HepG2 (cell line): ENCODE data around the gene ATP2B2. TPM values are rescaled to one million over a fixed set of nuclear protein-coding genes. Genes with fewer than 3 reads are reported as not detected.

Experiments
- ATAC-seq: fragments of 200-7000 bp; cut with Tn5 transposase; 3 replicates; pipeline ENCODE4 v1.9.1; 2020; ENCODE audit warnings: mild to moderate bottlenecking, moderate library complexity
- BruUV-seq: library from RNA; stranded (reverse); fragments of 400-500 nt; replicated peaks from 2 replicates; lab custom pipeline; 2021; lab: Mats Ljungman, UMichigan
- CTCF ChIA-PET: fragments of 300-600 bp; formaldehyde crosslinking; extraction: SDS; loops from one replicate; lab custom pipeline; 2021; ENCODE audit warnings: low total read pairs, inconsistent platforms, low intra/inter-chr PET ratio; lab: Yijun Ruan, JAX
- POLR2A ChIA-PET: fragments of 350-600 bp; sonication (Branson Sonifier 250); formaldehyde crosslinking; loops from one replicate; lab custom pipeline; 2020; ENCODE audit warnings: antibody characterized with exemption, inconsistent platforms; lab: Yijun Ruan, JAX
- DNase-seq: peaks from one replicate; pipeline ENCODE4 v3.0.0-alpha.2; 2015; ENCODE audit warnings: low spot score
- FAIRE-seq: peaks from 3 replicates; lab custom pipeline; 2011; peaks lifted over from hg19 to GRCh38; lab: Jason Lieb, UNC
- H2AFZ ChIP-seq: one replicate; pipeline ENCODE4 v1.6.1; 2011; ENCODE audit warnings: low read length, inconsistent platforms
- H3K27ac ChIP-seq: fragments of 300-600 bp; 3 replicates; pipeline ENCODE4 v1.8.0; 2011; ENCODE audit warnings: mixed run types, mild to moderate bottlenecking, mixed read lengths, low read length, inconsistent platforms; ENCODE audit not compliant: insufficient read depth; ENCODE audit errors: extremely low read length
- H3K27me3 ChIP-seq, 2 experiments: fragments of 200-600 bp in 1 of 2; 2 replicates in 1 of 2; 3 replicates in 1 of 2; pipeline versions ENCODE4 v1.6.0 to v1.8.0; 2011; ENCODE audit warnings: low read length in 2 of 2, mild to moderate bottlenecking in 2 of 2, moderate library complexity in 2 of 2, inconsistent platforms in 1 of 2; ENCODE audit not compliant: insufficient read depth in 2 of 2, control insufficient read depth in 1 of 2
- H3K36me3 ChIP-seq, 2 experiments: fragments of 200-600 bp in 1 of 2; replicated peaks in 1 of 2; 2 replicates in 1 of 2; 3 replicates in 1 of 2; pipeline versions ENCODE4 v1.5.1 to v1.8.0; 2011; ENCODE audit warnings: low read length in 2 of 2, inconsistent platforms in 1 of 2; ENCODE audit not compliant: insufficient read depth in 2 of 2, control insufficient read depth in 1 of 2
- H3K4me1 ChIP-seq: 2 replicates; pipeline ENCODE4 v1.5.1; 2012; ENCODE audit warnings: low read length, inconsistent platforms; ENCODE audit not compliant: insufficient read depth
- H3K4me2 ChIP-seq: 2 replicates; pipeline ENCODE4 v1.6.0; 2011; ENCODE audit warnings: low read depth, low read length, inconsistent platforms
- H3K4me3 ChIP-seq, 3 experiments: fragments of 200-600 bp in 1 of 3; sonication (generic), shearing (Covaris generic) in 1 of 3; replicated peaks in 1 of 3; 2 replicates each; pipeline ENCODE4 v1.5.1; 2011 to 2016; ENCODE audit warnings: low read length in 3 of 3, inconsistent platforms in 2 of 3, low read depth in 2 of 3, mild to moderate bottlenecking in 2 of 3, control low read depth in 1 of 3, mixed read lengths in 1 of 3; ENCODE audit not compliant: insufficient read depth in 1 of 3
- H3K79me2 ChIP-seq: one replicate; pipeline ENCODE4 v1.6.1; 2011; ENCODE audit warnings: low read length, inconsistent platforms; ENCODE audit not compliant: insufficient read depth
- H3K9ac ChIP-seq: 2 replicates; pipeline ENCODE4 v1.6.0; 2011; ENCODE audit warnings: mild to moderate bottlenecking, low read depth, low read length, inconsistent platforms; ENCODE audit not compliant: insufficient read depth
- H3K9me3 ChIP-seq: 2 replicates; pipeline ENCODE4 v1.5.1; 2012; ENCODE audit warnings: mild to moderate bottlenecking, low read length
- H4K20me1 ChIP-seq: 2 replicates; pipeline ENCODE4 v1.6.0; 2011; ENCODE audit warnings: inconsistent platforms, mild to moderate bottlenecking, low read length, moderate library complexity; ENCODE audit not compliant: insufficient read depth
- ELF3 ChIP-seq: IDR thresholded peaks from 2 replicates; pipeline ENCODE4 v1.6.1; 2016; ENCODE audit warnings: missing genetic modification reagents, missing compliant biosample characterization
- FOXJ3 ChIP-seq: sonication (generic); formaldehyde crosslinking; IDR thresholded peaks from 2 replicates; pipeline ENCODE4 v1.4.0; 2020; ENCODE audit warnings: missing genetic modification reagents, mild to moderate bottlenecking, borderline replicate concordance
- FOXM1 ChIP-seq: sonication (generic); formaldehyde crosslinking; IDR thresholded peaks from 2 replicates; pipeline ENCODE4 v1.5.0; 2020; ENCODE audit warnings: missing genetic modification reagents
- FOXP1 ChIP-seq, 2 experiments: fragments of 450-650 bp in 1 of 2; IDR thresholded peaks; 2 replicates each; pipeline ENCODE4 v1.6.1; 2017 to 2018; ENCODE audit warnings: antibody characterized with exemption in 1 of 2
- HNF4G ChIP-seq, 2 experiments: sonication (generic) in 1 of 2; formaldehyde crosslinking in 1 of 2; IDR thresholded peaks; 2 replicates each; pipeline versions ENCODE4 v1.4.0 to v1.6.1; 2011 to 2020; ENCODE audit warnings: borderline replicate concordance in 2 of 2, low read depth in 2 of 2, mild to moderate bottlenecking in 2 of 2, low read length in 1 of 2, missing genetic modification reagents in 1 of 2, moderate library complexity in 1 of 2
- SAFB2 ChIP-seq: sonication (generic); formaldehyde crosslinking; IDR thresholded peaks from 2 replicates; pipeline ENCODE4 v1.5.1; 2020; ENCODE audit warnings: missing genetic modification reagents, low read depth, mild to moderate bottlenecking, borderline replicate concordance
- SIN3B ChIP-seq: fragments of 150-350 bp; IDR thresholded peaks from 2 replicates; pipeline ENCODE4 v1.6.1; 2014; ENCODE audit warnings: low read length
- ZBTB42 ChIP-seq: sonication (generic); formaldehyde crosslinking; IDR thresholded peaks from 2 replicates; pipeline ENCODE4 v1.5.0; 2020; ENCODE audit warnings: mild to moderate bottlenecking, missing genetic modification reagents
- ZNF33B ChIP-seq: sonication (generic); formaldehyde crosslinking; IDR thresholded peaks from 2 replicates; pipeline ENCODE4 v1.5.1; 2020; ENCODE audit warnings: mild to moderate bottlenecking, missing genetic modification reagents
- ZNF530 ChIP-seq: sonication (generic); formaldehyde crosslinking; IDR thresholded peaks from 2 replicates; pipeline ENCODE4 v1.5.0; 2020; ENCODE audit warnings: low read depth, mild to moderate bottlenecking, missing genetic modification reagents
- ZNF546 ChIP-seq: sonication (generic); formaldehyde crosslinking; conservative IDR thresholded peaks from 2 replicates; pipeline ENCODE4 v1.8.1; 2023; ENCODE audit warnings: mild to moderate bottlenecking, missing genetic modification reagents
- ZNF788 ChIP-seq: sonication (generic); formaldehyde crosslinking; IDR thresholded peaks from 2 replicates; pipeline ENCODE4 v1.5.0; 2020; ENCODE audit warnings: mild to moderate bottlenecking, missing genetic modification reagents, borderline replicate concordance
- WGBS: methylation state at CpG from one replicate; pipeline ENCODE4 v1.1.6; 2017; ENCODE audit warnings: low lambda C conversion rate; 5-methylcytosine and 5-hydroxymethylcytosine counted together
- in situ Hi-C: cut with HindIII; loops from 2 replicates; pipeline ENCODE4 v1.10.0; 2017; ENCODE audit warnings: low pct_unique_long_range_greater_than_20kb; ENCODE audit not compliant: extremely low pct_ligation_motif_present
- intact Hi-C: fragments of 100-400 bp; cut with micrococcal nuclease; formaldehyde crosslinking; loops from one replicate; pipeline ENCODE4 v1.10.0; 2022; ENCODE audit not compliant: unreplicated experiment
- polyA plus RNA-seq, 8 experiments: library from polyadenylated mRNA; depleted of rRNA in 3 of 8; stranded (reverse) in 7 of 8; unstranded in 1 of 8; fragments of >200 nt; fragmentation: Illumina TruSeq in 4 of 8; extraction: Trizol in 4 of 8; gene quantifications; 2 replicates each; pipeline versions ENCODE4 v1.2.1 to v1.2.3, GENCODE V29; 2011 to 2016; ENCODE audit warnings: low read depth in 4 of 8, missing spikeins in 1 of 8, mixed read lengths in 1 of 8; ENCODE audit not compliant: insufficient read depth in 1 of 8
- total RNA-seq, 5 experiments: library from RNA; depleted of rRNA; stranded (reverse); fragments of >200 nt; fragmentation: Illumina TruSeq; extraction: Trizol; gene quantifications; 2 replicates each; pipeline ENCODE4 v1.2.3, GENCODE V29; 2016; ENCODE audit warnings: low read depth in 1 of 5
- TF ChIP-seq, protein P1 (sequence below): sonication (generic); formaldehyde crosslinking; IDR thresholded peaks from 2 replicates; pipeline ENCODE4 v1.4.0; 2020; ENCODE audit warnings: missing genetic modification reagents
- TF ChIP-seq, protein P2 (sequence below): fragments of 450-650 bp; IDR thresholded peaks from 2 replicates; pipeline ENCODE4 v1.6.1; 2017
- TF ChIP-seq, protein P3 (sequence below): sonication (generic); formaldehyde crosslinking; IDR thresholded peaks from 2 replicates; pipeline ENCODE4 v1.5.0; 2020; ENCODE audit warnings: mild to moderate bottlenecking, missing genetic modification reagents

ATP2B2 gene
- total and polyA plus RNA-seq, 2 of the 13 experiments (the other 11 are each of a cell fraction or from before 2014, with no cell fraction given) = 1.5 to 2.3 TPM

DNA sequence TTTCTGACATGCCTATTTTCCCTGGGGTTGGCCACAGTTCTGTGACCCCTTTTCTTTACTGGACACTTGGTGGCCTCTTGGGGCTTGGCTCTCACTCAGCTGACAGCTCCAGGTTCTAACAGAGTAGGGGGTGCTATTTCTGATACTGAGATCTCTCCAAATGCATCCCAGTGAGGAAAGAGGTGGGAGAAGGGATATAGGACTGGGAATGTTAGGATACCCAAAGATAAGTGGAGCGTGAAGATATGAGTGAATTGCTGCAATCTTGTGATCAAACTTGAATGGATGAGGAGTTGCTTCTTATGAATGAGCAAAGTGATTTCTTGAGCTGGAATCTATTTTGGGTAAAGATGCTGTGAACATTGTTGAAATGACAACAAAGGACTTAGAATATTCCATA lies 74.6 kb downstream of the ATP2B2 start:
- no peak for FAIRE-seq
- Histone ChIP-seq H3K4me2 (no peak overlapping the region), H3K36me3 (no peaks in the 10 kb centered on the region), H3K4me3 (no peak overlapping the region), H3K27ac (no peak overlapping the region), H3K79me2 (no peaks in the 10 kb centered on the region), H3K4me1 (no peaks in the 10 kb centered on the region), H3K9me3 (no peaks in the 10 kb centered on the region), H2AFZ (no peak overlapping the region), H3K9ac (no peak overlapping the region), H3K27me3 (no peaks in the 10 kb centered on the region), H4K20me1 (no peaks in the 10 kb centered on the region)
- BruUV-seq = no TSS peak
- 83% methylated on average over 1 of the region's 1 CpG for WGBS
- in situ Hi-C loops = no loop called here
- ChIA-PET POLR2A (no interaction called here), CTCF (no interaction called here)
- no peak for DNase-seq
- TF ChIP-seq ELF3 (CRISPR knock-in tag) = no peak
- TF ChIP-seq HNF4G (IDR thresholded peaks at IDR 0.05; ENCODE audit: borderline replicate concordance, low read depth, low read length) = no peak
- TF ChIP-seq HNF4G (CRISPR knock-in tag; IDR thresholded peaks at IDR 0.05; ENCODE audit: borderline replicate concordance, low read depth) = no peak
- no peak for TF ChIP-seq FOXP1 (IDR thresholded peaks at IDR 0.05)
- TF ChIP-seq FOXP1 (CRISPR knock-in tag; IDR thresholded peaks at IDR 0.05) = no peak
- no peak for TF ChIP-seq ZNF33B (CRISPR knock-in tag)
- intact Hi-C loops = no loop called here
- no peak for ATAC-seq

DNA sequence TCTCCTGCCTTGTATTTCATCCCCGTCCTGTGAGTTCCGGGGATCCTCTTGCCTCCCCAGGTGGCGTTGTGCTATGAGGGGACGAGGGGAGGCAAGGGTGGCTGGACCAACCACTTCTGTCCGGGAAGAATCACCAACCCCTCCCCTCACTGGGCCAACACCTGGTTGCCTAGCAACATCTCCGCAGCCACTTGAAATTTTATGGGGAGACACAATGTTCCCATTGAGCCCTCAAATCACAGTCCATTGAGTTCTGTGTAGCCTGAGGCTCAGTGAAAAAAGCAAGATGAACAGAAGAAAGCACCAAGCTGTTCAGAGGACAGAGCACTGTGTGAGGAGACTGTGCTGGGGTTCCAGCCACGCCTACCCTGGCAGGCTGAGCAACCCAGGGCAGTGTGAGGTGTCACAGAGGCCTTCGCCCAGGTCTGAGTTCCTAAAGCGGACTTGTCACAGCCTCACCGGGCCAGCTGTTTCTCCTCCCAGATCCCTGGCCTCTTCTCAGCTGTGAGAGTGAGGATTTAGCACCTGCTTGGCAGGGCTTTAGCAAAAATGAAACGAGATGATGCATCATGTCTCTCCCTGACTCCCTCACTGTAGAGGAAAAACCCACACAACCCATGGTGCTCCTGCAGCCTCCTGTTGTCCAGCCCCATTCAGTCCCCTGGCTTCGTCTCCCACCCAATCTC lies 76.8 kb downstream of the ATP2B2 start:
- no peak overlapping the region for H3K27ac ChIP-seq
- CTCF ChIA-PET = no interaction called here
- WGBS = 62% methylated on average over 12 of the region's 12 CpGs
- H3K36me3 ChIP-seq = no peaks in the 10 kb centered on the region
- DNase-seq (no peak), ATAC-seq (no peak), FAIRE-seq (no peak)
- no TSS peak for BruUV-seq
- no peak overlapping the region for H3K4me3 ChIP-seq
- H3K27me3 ChIP-seq = no peaks in the 10 kb centered on the region
- in situ Hi-C loops (no loop called here), intact Hi-C loops (no loop called here)
- H4K20me1 ChIP-seq = no peaks in the 10 kb centered on the region
- H3K9me3 ChIP-seq = no peaks in the 10 kb centered on the region
- no peak overlapping the region for H2AFZ ChIP-seq
- H3K9ac ChIP-seq = no peak overlapping the region
- H3K79me2 ChIP-seq = no peaks in the 10 kb centered on the region
- POLR2A ChIA-PET = no interaction called here
- H3K4me2 ChIP-seq = no peak overlapping the region
- H3K4me1 ChIP-seq = no peaks in the 10 kb centered on the region
- TF ChIP-seq FOXJ3 (CRISPR knock-in tag) = no peak
- no peak for TF ChIP-seq ZNF546
- no peak for TF ChIP-seq SAFB2 (CRISPR knock-in tag)
- TF ChIP-seq, protein P1, sequence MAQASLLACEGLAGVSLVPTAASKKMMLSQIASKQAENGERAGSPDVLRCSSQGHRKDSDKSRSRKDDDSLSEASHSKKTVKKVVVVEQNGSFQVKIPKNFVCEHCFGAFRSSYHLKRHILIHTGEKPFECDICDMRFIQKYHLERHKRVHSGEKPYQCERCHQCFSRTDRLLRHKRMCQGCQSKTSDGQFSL (CRISPR knock-in tag) = no peak
- no peak for TF ChIP-seq SIN3B
- no peak for TF ChIP-seq ZBTB42 (CRISPR knock-in tag)
- TF ChIP-seq ZNF530 (CRISPR knock-in tag) = no peak
- no peak for TF ChIP-seq FOXM1
- no peak for TF ChIP-seq ZNF788 (CRISPR knock-in tag)
- TF ChIP-seq, protein P2, sequence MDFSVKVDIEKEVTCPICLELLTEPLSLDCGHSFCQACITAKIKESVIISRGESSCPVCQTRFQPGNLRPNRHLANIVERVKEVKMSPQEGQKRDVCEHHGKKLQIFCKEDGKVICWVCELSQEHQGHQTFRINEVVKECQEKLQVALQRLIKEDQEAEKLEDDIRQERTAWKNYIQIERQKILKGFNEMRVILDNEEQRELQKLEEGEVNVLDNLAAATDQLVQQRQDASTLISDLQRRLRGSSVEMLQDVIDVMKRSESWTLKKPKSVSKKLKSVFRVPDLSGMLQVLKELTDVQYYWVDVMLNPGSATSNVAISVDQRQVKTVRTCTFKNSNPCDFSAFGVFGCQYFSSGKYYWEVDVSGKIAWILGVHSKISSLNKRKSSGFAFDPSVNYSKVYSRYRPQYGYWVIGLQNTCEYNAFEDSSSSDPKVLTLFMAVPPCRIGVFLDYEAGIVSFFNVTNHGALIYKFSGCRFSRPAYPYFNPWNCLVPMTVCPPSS = no peak
- TF ChIP-seq, protein P3, sequence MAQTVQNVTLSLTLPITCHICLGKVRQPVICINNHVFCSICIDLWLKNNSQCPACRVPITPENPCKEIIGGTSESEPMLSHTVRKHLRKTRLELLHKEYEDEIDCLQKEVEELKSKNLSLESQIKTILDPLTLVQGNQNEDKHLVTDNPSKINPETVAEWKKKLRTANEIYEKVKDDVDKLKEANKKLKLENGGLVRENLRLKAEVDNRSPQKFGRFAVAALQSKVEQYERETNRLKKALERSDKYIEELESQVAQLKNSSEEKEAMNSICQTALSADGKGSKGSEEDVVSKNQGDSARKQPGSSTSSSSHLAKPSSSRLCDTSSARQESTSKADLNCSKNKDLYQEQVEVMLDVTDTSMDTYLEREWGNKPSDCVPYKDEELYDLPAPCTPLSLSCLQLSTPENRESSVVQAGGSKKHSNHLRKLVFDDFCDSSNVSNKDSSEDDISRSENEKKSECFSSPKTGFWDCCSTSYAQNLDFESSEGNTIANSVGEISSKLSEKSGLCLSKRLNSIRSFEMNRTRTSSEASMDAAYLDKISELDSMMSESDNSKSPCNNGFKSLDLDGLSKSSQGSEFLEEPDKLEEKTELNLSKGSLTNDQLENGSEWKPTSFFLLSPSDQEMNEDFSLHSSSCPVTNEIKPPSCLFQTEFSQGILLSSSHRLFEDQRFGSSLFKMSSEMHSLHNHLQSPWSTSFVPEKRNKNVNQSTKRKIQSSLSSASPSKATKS (CRISPR knock-in tag) = no peak
